Hepatocyte (in vitro differentiated cells): ENCODE data around the gene DPY30. TPM values are rescaled to one million over a fixed set of nuclear protein-coding genes. Genes with fewer than 3 reads are reported as not detected.

Experiments used
- DNase-seq: peaks from one replicate; pipeline ENCODE4 v3.0.0-alpha.2; 2016; ENCODE audit warnings: low spot score
- H2AFZ ChIP-seq: fragments of 200-600 bp; sonication (generic); 2 replicates; pipeline ENCODE4 v1.6.0; 2016; ENCODE audit warnings: antibody characterized with exemption, mild to moderate bottlenecking
- H3K27ac ChIP-seq: fragments of 200-600 bp; sonication (generic); 2 replicates; pipeline ENCODE4 v1.5.1; 2016; ENCODE audit warnings: mild to moderate bottlenecking
- H3K27me3 ChIP-seq: fragments of 200-600 bp; sonication (generic); 2 replicates; pipeline ENCODE4 v1.6.1; 2016
- H3K36me3 ChIP-seq: fragments of 200-600 bp; sonication (generic); replicated peaks from 2 replicates; pipeline ENCODE4 v1.5.1; 2016; ENCODE audit warnings: low read depth; ENCODE audit not compliant: insufficient read depth
- H3K4me1 ChIP-seq: fragments of 200-600 bp; sonication (generic); 2 replicates; pipeline ENCODE4 v1.5.1; 2016; ENCODE audit warnings: mild to moderate bottlenecking, moderate library complexity; ENCODE audit not compliant: insufficient read depth
- H3K4me2 ChIP-seq: fragments of 200-600 bp; sonication (generic); 2 replicates; pipeline ENCODE4 v1.6.0; 2016
- H3K4me3 ChIP-seq: fragments of 200-600 bp; sonication (generic); 2 replicates; pipeline ENCODE4 v1.5.1; 2016; ENCODE audit warnings: mild to moderate bottlenecking
- H3K79me2 ChIP-seq: fragments of 200-600 bp; sonication (generic); 2 replicates; pipeline ENCODE4 v1.6.0; 2017; ENCODE audit warnings: mild to moderate bottlenecking
- H3K9me2 ChIP-seq: fragments of 200-600 bp; sonication (generic); replicated peaks from 2 replicates; pipeline ENCODE4 v1.6.0; 2017; ENCODE audit warnings: mild to moderate bottlenecking; ENCODE audit not compliant: insufficient read depth
- H3K9me3 ChIP-seq: fragments of 200-600 bp; sonication (generic); 2 replicates; pipeline ENCODE4 v1.5.1; 2016; ENCODE audit warnings: low read depth, mild to moderate bottlenecking
- H4K20me1 ChIP-seq: fragments of 200-600 bp; sonication (generic); 2 replicates; pipeline ENCODE4 v1.6.0; 2016; ENCODE audit warnings: mild to moderate bottlenecking; ENCODE audit not compliant: insufficient read depth, poor library complexity, severe bottlenecking
- EZH2 ChIP-seq: fragments of 200-600 bp; sonication (generic); IDR thresholded peaks from 2 replicates; pipeline ENCODE4 v1.6.1; 2016; ENCODE audit warnings: antibody characterized with exemption, mild to moderate bottlenecking, borderline replicate concordance
- EZH2phosphoT487 ChIP-seq: fragments of 200-600 bp; sonication (generic); IDR thresholded peaks from one replicate; pipeline ENCODE4 v1.6.1; 2018; ENCODE audit warnings: antibody characterized with exemption, mild to moderate bottlenecking, low read depth, moderate library complexity; ENCODE audit not compliant: unreplicated experiment, severe bottlenecking
- WGBS: methylation state at CpG from one replicate; pipeline ENCODE4 v1.1.6; 2016; ENCODE audit warnings: low lambda C conversion rate; ENCODE audit errors: missing lambda C conversion rate; 5-methylcytosine and 5-hydroxymethylcytosine counted together
- polyA plus RNA-seq: library from polyadenylated mRNA; unstranded; fragments of >200 nt; fragmentation: Nextera tagmentation; extraction: Ambion mirVana; gene quantifications from 2 replicates; pipeline ENCODE4 v1.2.1, GENCODE V29; 2016
- total RNA-seq: library from RNA; depleted of rRNA; stranded (reverse); fragments of >200 nt; gene quantifications from 2 replicates; pipeline ENCODE4 v1.2.3, GENCODE V29; 2014
- TF ChIP-seq, protein P1 (sequence below): fragments of 200-600 bp; sonication (generic); IDR thresholded peaks from 2 replicates; pipeline ENCODE4 v1.5.1; 2016; ENCODE audit warnings: antibody characterized with exemption, mild to moderate bottlenecking; ENCODE audit not compliant: poor library complexity

Gene DPY30
- total and polyA plus RNA-seq, 2 experiments from 2014 or later = 108 to 117 TPM

DNA sequence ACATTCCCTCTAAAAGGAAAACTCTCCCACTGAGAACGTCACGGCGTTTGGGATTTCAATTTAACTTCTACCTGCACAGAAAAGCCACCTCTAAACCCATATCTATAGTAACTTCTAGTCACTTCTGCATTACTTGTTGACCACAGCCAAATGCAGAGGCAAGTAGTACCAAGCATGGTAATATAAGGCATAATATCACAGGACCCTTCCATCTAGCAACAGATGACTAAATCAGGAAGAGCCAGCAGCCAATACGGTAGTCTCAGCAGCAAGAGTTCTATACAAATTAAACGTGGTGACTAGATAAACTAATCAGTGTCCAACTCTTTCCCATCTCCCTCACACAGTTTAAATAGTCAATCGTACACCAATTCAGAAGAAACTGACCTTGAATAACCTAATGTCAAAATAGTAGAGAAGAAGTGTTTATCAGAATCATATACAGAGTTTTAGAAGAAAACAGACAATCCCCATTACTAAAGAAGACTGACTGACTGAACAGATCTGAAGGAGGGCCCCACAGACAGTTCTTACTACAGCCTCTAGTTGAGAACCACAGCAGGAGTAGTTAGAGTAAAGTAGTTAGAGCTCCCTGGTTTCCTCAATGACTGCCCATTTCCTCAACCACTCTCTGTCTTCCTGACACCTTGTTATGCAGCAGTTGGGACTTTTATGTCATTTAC lies 58.8 kb downstream of the DPY30 start:
- WGBS = 74% methylated on average over 6 of the region's 6 CpGs
- H3K9me3 ChIP-seq = no peaks in the 10 kb centered on the region
- TF ChIP-seq EZH2phosphoT487 = no peak
- H4K20me1 ChIP-seq = peaks cover 43% of the 10 kb centered on the region
- H3K4me2 ChIP-seq = no peak overlapping the region
- H3K4me1 ChIP-seq = no peaks in the 10 kb centered on the region
- H2AFZ ChIP-seq = no peak overlapping the region
- H3K36me3 ChIP-seq = no peaks in the 10 kb centered on the region
- H3K79me2 ChIP-seq = peaks cover 99% of the 10 kb centered on the region
- peak overlapping the region; percentile 62 for H3K27ac ChIP-seq
- DNase-seq = peak; percentile 38
- H3K27me3 ChIP-seq = no peaks in the 10 kb centered on the region
- H3K9me2 ChIP-seq = no peaks in the 10 kb centered on the region
- no peak overlapping the region for H3K4me3 ChIP-seq

DNA sequence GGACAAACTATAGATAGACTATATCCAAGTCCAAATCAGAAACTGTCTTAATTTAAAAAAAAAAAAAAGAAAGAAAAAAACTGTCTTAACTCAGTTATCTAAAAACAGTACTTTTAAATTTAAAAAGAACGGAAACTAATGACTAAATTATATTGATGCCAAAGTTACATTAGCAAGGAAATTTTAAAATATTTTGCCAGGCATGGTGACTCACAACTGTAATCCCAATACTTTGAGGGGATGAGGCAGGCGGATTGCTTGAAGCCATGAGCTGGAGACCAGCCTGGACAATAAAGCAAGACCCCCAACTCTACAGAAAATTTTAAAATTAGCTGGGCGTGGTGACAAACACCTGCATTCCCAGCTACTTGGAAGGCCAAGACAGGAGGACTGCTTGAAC lies 59.6 kb downstream of the DPY30 start:
- no peaks in the 10 kb centered on the region for H3K9me3 ChIP-seq
- no peaks in the 10 kb centered on the region for H3K9me2 ChIP-seq
- H4K20me1 ChIP-seq = peaks cover 46% of the 10 kb centered on the region
- H3K4me2 ChIP-seq = no peak overlapping the region
- H3K36me3 ChIP-seq = no peaks in the 10 kb centered on the region
- no peak for TF ChIP-seq EZH2phosphoT487
- TF ChIP-seq, protein P1, sequence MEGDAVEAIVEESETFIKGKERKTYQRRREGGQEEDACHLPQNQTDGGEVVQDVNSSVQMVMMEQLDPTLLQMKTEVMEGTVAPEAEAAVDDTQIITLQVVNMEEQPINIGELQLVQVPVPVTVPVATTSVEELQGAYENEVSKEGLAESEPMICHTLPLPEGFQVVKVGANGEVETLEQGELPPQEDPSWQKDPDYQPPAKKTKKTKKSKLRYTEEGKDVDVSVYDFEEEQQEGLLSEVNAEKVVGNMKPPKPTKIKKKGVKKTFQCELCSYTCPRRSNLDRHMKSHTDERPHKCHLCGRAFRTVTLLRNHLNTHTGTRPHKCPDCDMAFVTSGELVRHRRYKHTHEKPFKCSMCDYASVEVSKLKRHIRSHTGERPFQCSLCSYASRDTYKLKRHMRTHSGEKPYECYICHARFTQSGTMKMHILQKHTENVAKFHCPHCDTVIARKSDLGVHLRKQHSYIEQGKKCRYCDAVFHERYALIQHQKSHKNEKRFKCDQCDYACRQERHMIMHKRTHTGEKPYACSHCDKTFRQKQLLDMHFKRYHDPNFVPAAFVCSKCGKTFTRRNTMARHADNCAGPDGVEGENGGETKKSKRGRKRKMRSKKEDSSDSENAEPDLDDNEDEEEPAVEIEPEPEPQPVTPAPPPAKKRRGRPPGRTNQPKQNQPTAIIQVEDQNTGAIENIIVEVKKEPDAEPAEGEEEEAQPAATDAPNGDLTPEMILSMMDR = no peak
- TF ChIP-seq EZH2 = no peak
- H3K27ac ChIP-seq = no peak overlapping the region
- H2AFZ ChIP-seq = no peak overlapping the region
- no peaks in the 10 kb centered on the region for H3K27me3 ChIP-seq
- peaks cover 99% of the 10 kb centered on the region for H3K79me2 ChIP-seq
- no peaks in the 10 kb centered on the region for H3K4me1 ChIP-seq
- DNase-seq = no peak
- no peak overlapping the region for H3K4me3 ChIP-seq
- WGBS = 96% methylated on average over 3 of the region's 3 CpGs

DNA sequence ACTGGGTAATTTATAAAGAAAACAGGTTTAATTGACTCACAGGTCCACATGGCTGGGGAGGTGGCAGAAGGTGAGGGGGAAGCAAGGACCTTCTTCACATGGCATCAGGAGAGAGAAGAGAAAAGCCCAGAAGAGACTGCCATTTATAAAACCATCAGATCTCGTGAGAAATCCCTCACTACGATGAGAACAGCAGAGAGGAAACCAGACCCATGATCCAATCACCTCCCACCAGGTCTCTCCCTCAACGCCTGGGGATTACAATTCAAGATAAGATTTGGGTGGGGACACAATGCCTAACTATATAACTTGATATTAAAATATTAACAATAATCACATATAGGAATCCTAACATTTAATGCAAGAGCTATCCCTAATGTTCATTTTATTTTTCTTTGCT lies 60.6 kb downstream of the DPY30 start:
- no peak overlapping the region for H3K4me3 ChIP-seq
- H3K9me3 ChIP-seq = no peaks in the 10 kb centered on the region
- no peak overlapping the region for H2AFZ ChIP-seq
- no peak overlapping the region for H3K4me2 ChIP-seq
- no peaks in the 10 kb centered on the region for H3K4me1 ChIP-seq
- H3K79me2 ChIP-seq = peaks cover 99% of the 10 kb centered on the region
- no peaks in the 10 kb centered on the region for H3K9me2 ChIP-seq
- WGBS = 81% methylated on average over 3 of the region's 3 CpGs
- no peak for DNase-seq
- TF ChIP-seq EZH2 (no peak), EZH2phosphoT487 (no peak)
- TF ChIP-seq, protein P1 = no peak
- no peaks in the 10 kb centered on the region for H3K27me3 ChIP-seq
- no peak overlapping the region for H3K27ac ChIP-seq
- H3K36me3 ChIP-seq = no peaks in the 10 kb centered on the region
- peaks cover 50% of the 10 kb centered on the region for H4K20me1 ChIP-seq

DNA sequence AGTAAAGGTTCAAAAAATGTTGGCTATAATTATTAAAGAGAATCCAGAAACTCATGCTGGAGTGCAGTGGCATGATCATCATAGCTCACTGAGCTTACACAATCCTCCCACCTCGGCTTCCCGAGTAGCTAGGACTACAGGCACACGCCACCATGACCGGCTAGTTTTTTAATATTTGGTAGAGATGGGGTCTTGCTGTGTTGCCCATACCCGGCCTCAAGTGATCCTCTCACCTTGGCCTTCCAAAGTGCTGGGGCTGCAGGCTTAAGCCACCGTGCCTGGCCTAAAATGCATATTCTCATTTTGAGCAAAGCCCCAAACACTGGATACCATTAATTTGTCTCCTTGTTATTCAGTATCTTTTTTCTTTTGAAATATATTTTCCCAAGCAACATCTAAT lies 61.2 kb downstream of the DPY30 start:
- Histone ChIP-seq H4K20me1 (peaks cover 52% of the 10 kb centered on the region), H3K79me2 (peaks cover 99% of the 10 kb centered on the region), H3K4me2 (no peak overlapping the region), H2AFZ (no peak overlapping the region), H3K9me3 (no peaks in the 10 kb centered on the region), H3K27me3 (no peaks in the 10 kb centered on the region), H3K36me3 (no peaks in the 10 kb centered on the region), H3K4me1 (no peaks in the 10 kb centered on the region), H3K9me2 (no peaks in the 10 kb centered on the region), H3K27ac (no peak overlapping the region), H3K4me3 (no peak overlapping the region)
- TF ChIP-seq EZH2 (no peak), EZH2phosphoT487 (no peak)
- TF ChIP-seq, protein P1 = no peak
- DNase-seq = no peak
- WGBS = 99% methylated on average over 6 of the region's 6 CpGs
